Transverse colon (tissue), 3 donors: Measurements from ENCODE around the gene PDS5A.

ENCODE experiments used
- POLR2A ChIP-seq: fragments of 450-650 bp; IDR thresholded peaks from one replicate; pipeline ENCODE4 v1.6.1; 2016; ENCODE audit warnings: antibody characterized with exemption, mild to moderate bottlenecking, moderate library complexity
- TF ChIP-seq, protein P1 (sequence below), 5 experiments: fragments of 200-600 bp in 3 of 5; fragments of 450-650 bp in 2 of 5; sonication (generic) in 3 of 5; IDR thresholded peaks; 1 replicate in 2 of 5; 2 replicates in 3 of 5; pipeline ENCODE4 v1.5.1; 2016 to 2017; ENCODE audit warnings: antibody characterized with exemption in 5 of 5, inconsistent platforms in 3 of 5, mild to moderate bottlenecking in 2 of 5, moderate library complexity in 1 of 5

DNA sequence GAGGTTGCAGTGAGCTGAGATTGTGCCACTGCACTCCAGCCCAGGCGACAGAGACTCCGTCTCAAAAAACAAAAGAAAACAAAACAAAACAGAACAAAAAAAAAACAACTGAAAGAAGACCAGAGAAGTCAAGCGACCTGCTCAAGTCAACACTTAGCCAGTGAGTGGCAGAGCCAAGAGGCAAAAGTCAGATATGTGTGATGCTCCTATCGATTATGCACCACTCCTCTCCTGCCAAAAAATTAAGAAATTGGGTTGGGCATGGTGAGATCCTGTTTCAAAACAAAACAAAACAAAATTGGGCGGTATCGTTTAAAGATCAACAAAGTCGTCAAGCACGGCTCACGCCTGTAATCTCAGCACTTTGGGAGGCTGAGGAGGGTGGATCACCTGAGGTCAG, 137.7 kb downstream of the PDS5A start:
- TF ChIP-seq, protein P1, sequence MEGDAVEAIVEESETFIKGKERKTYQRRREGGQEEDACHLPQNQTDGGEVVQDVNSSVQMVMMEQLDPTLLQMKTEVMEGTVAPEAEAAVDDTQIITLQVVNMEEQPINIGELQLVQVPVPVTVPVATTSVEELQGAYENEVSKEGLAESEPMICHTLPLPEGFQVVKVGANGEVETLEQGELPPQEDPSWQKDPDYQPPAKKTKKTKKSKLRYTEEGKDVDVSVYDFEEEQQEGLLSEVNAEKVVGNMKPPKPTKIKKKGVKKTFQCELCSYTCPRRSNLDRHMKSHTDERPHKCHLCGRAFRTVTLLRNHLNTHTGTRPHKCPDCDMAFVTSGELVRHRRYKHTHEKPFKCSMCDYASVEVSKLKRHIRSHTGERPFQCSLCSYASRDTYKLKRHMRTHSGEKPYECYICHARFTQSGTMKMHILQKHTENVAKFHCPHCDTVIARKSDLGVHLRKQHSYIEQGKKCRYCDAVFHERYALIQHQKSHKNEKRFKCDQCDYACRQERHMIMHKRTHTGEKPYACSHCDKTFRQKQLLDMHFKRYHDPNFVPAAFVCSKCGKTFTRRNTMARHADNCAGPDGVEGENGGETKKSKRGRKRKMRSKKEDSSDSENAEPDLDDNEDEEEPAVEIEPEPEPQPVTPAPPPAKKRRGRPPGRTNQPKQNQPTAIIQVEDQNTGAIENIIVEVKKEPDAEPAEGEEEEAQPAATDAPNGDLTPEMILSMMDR (IDR thresholded peaks at IDR 0.05) = no peak
- no peak for TF ChIP-seq POLR2A
